Measurements from ENCODE around the gene KCNJ11.

The KCNJ11 gene

GRCh38 chr11:17410606-17411379, 22.3 kb upstream of the KCNJ11 start:
- WGBS, 2 experiments, result 87 to 91% methylated on average over 11 of the region's 11 CpGs
- no peaks in the 10 kb centered on the region for H3K36me3 ChIP-seq (ENCODE audit: control insufficient read depth, insufficient read depth, low read length)
- no peak overlapping the region for H3K27ac ChIP-seq (ENCODE audit: insufficient read depth, low read depth, low read length, poor library complexity, severe bottlenecking)
- no peaks in the 10 kb centered on the region for H3K27me3 ChIP-seq (ENCODE audit: control insufficient read depth, insufficient read depth, low read length, poor library complexity, severe bottlenecking)
- peaks cover 10% of the 10 kb centered on the region for H3K4me1 ChIP-seq (ENCODE audit: control insufficient read depth, insufficient read depth, low read length)
- H3K9me3 ChIP-seq (ENCODE audit: control insufficient read depth, low read length), result no peaks in the 10 kb centered on the region
- no peak overlapping the region for H3K4me3 ChIP-seq (ENCODE audit: insufficient read depth, low read depth, low read length)

- no peak overlapping the region for H3K27ac ChIP-seq (ENCODE audit: insufficient read depth, low read depth, low read length, poor library complexity, severe bottlenecking)
- H3K9me3 ChIP-seq (ENCODE audit: control insufficient read depth, low read length), result no peaks in the 10 kb centered on the region
- H3K4me3 ChIP-seq (ENCODE audit: insufficient read depth, low read depth, low read length), result no peak overlapping the region
- no peaks in the 10 kb centered on the region for H3K36me3 ChIP-seq (ENCODE audit: control insufficient read depth, insufficient read depth, low read length)
- 96% methylated on average over 7 of the region's 7 CpGs for WGBS, 2 experiments
- H3K4me1 ChIP-seq (ENCODE audit: control insufficient read depth, insufficient read depth, low read length), result peaks cover 6% of the 10 kb centered on the region
- no peaks in the 10 kb centered on the region for H3K27me3 ChIP-seq (ENCODE audit: control insufficient read depth, insufficient read depth, low read length, poor library complexity, severe bottlenecking)
Observed at GRCh38 chr11:17408641-17409040, 20.2 kb upstream of the KCNJ11 start.

- Histone ChIP-seq H3K36me3 (ENCODE audit: control insufficient read depth, insufficient read depth, low read length) (no peaks in the 10 kb centered on the region), H3K27me3 (ENCODE audit: control insufficient read depth, insufficient read depth, low read length, poor library complexity, severe bottlenecking) (no peaks in the 10 kb centered on the region), H3K27ac (ENCODE audit: insufficient read depth, low read depth, low read length, poor library complexity, severe bottlenecking) (no peak overlapping the region), H3K4me3 (ENCODE audit: insufficient read depth, low read depth, low read length) (no peak overlapping the region), H3K9me3 (ENCODE audit: control insufficient read depth, low read length) (no peaks in the 10 kb centered on the region), H3K4me1 (ENCODE audit: control insufficient read depth, insufficient read depth, low read length) (peaks cover under 1% of the 10 kb centered on the region)
- WGBS, 2 experiments, result 92 to 95% methylated on average over 2 of the region's 2 CpGs
Observed at GRCh38 chr11:17408026-17408425, 19.6 kb upstream of the KCNJ11 start.

- no peaks in the 10 kb centered on the region for H3K9me3 ChIP-seq (ENCODE audit: control insufficient read depth, low read length)
- no peaks in the 10 kb centered on the region for H3K4me1 ChIP-seq (ENCODE audit: control insufficient read depth, insufficient read depth, low read length)
- H3K4me3 ChIP-seq (ENCODE audit: insufficient read depth, low read depth, low read length), result no peak overlapping the region
- no peaks in the 10 kb centered on the region for H3K27me3 ChIP-seq (ENCODE audit: control insufficient read depth, insufficient read depth, low read length, poor library complexity, severe bottlenecking)
- no peak overlapping the region for H3K27ac ChIP-seq (ENCODE audit: insufficient read depth, low read depth, low read length, poor library complexity, severe bottlenecking)
- 87 to 93% methylated on average over 2 of the region's 2 CpGs for WGBS, 2 experiments
- H3K36me3 ChIP-seq (ENCODE audit: control insufficient read depth, insufficient read depth, low read length), result no peaks in the 10 kb centered on the region
Observed at GRCh38 chr11:17407575-17407974, 19.1 kb upstream of the KCNJ11 start.

- no peaks in the 10 kb centered on the region for H3K4me1 ChIP-seq (ENCODE audit: control insufficient read depth, insufficient read depth, low read length)
- 96% methylated on average over 13 of the region's 13 CpGs for WGBS, 2 experiments
- no peaks in the 10 kb centered on the region for H3K9me3 ChIP-seq (ENCODE audit: control insufficient read depth, low read length)
- H3K4me3 ChIP-seq (ENCODE audit: insufficient read depth, low read depth, low read length), result no peak overlapping the region
- no peaks in the 10 kb centered on the region for H3K27me3 ChIP-seq (ENCODE audit: control insufficient read depth, insufficient read depth, low read length, poor library complexity, severe bottlenecking)
- no peaks in the 10 kb centered on the region for H3K36me3 ChIP-seq (ENCODE audit: control insufficient read depth, insufficient read depth, low read length)
- no peak overlapping the region for H3K27ac ChIP-seq (ENCODE audit: insufficient read depth, low read depth, low read length, poor library complexity, severe bottlenecking)
Observed at GRCh38 chr11:17406818-17407149, 18.3 kb upstream of the KCNJ11 start.

GRCh38 chr11:17406082-17406817, 17.8 kb upstream of the KCNJ11 start:
- WGBS, 2 experiments, result 91 to 95% methylated on average over 8 of the region's 8 CpGs
- Histone ChIP-seq H3K9me3 (ENCODE audit: control insufficient read depth, low read length) (no peaks in the 10 kb centered on the region), H3K36me3 (ENCODE audit: control insufficient read depth, insufficient read depth, low read length) (no peaks in the 10 kb centered on the region), H3K4me1 (ENCODE audit: control insufficient read depth, insufficient read depth, low read length) (no peaks in the 10 kb centered on the region), H3K27me3 (ENCODE audit: control insufficient read depth, insufficient read depth, low read length, poor library complexity, severe bottlenecking) (no peaks in the 10 kb centered on the region), H3K27ac (ENCODE audit: insufficient read depth, low read depth, low read length, poor library complexity, severe bottlenecking) (no peak overlapping the region), H3K4me3 (ENCODE audit: insufficient read depth, low read depth, low read length) (no peak overlapping the region)

GRCh38 chr11:17405232-17406005, 17.0 kb upstream of the KCNJ11 start:
- Histone ChIP-seq H3K27ac (ENCODE audit: insufficient read depth, low read depth, low read length, poor library complexity, severe bottlenecking) (no peak overlapping the region), H3K27me3 (ENCODE audit: control insufficient read depth, insufficient read depth, low read length, poor library complexity, severe bottlenecking) (no peaks in the 10 kb centered on the region), H3K9me3 (ENCODE audit: control insufficient read depth, low read length) (no peaks in the 10 kb centered on the region), H3K4me3 (ENCODE audit: insufficient read depth, low read depth, low read length) (no peak overlapping the region), H3K36me3 (ENCODE audit: control insufficient read depth, insufficient read depth, low read length) (no peaks in the 10 kb centered on the region), H3K4me1 (ENCODE audit: control insufficient read depth, insufficient read depth, low read length) (no peaks in the 10 kb centered on the region)
- 57 to 58% methylated on average over 15 of the region's 15 CpGs for WGBS, 2 experiments

- no peak overlapping the region for H3K4me3 ChIP-seq (ENCODE audit: insufficient read depth, low read depth, low read length)
- WGBS, 2 experiments, result 93 to 95% methylated on average over 18 of the region's 18 CpGs
Observed at GRCh38 chr11:17403980-17404759, 15.7 kb upstream of the KCNJ11 start.

GRCh38 chr11:17402486-17402885, 14.0 kb upstream of the KCNJ11 start:
- Histone ChIP-seq H3K27me3 (ENCODE audit: control insufficient read depth, insufficient read depth, low read length, poor library complexity, severe bottlenecking) (no peaks in the 10 kb centered on the region), H3K27ac (ENCODE audit: insufficient read depth, low read depth, low read length, poor library complexity, severe bottlenecking) (no peak overlapping the region), H3K9me3 (ENCODE audit: control insufficient read depth, low read length) (no peaks in the 10 kb centered on the region), H3K4me1 (ENCODE audit: control insufficient read depth, insufficient read depth, low read length) (no peaks in the 10 kb centered on the region), H3K4me3 (ENCODE audit: insufficient read depth, low read depth, low read length) (no peak overlapping the region), H3K36me3 (ENCODE audit: control insufficient read depth, insufficient read depth, low read length) (no peaks in the 10 kb centered on the region)
- WGBS, 2 experiments, result 93 to 94% methylated on average over 8 of the region's 8 CpGs

More at GRCh38 chr11:17403980-17404759, 15.7 kb upstream of the KCNJ11 start:
- no peaks in the 10 kb centered on the region for H3K27me3 ChIP-seq (ENCODE audit: control insufficient read depth, insufficient read depth, low read length, poor library complexity, severe bottlenecking)
- no peaks in the 10 kb centered on the region for H3K36me3 ChIP-seq (ENCODE audit: control insufficient read depth, insufficient read depth, low read length)
- H3K4me1 ChIP-seq (ENCODE audit: control insufficient read depth, insufficient read depth, low read length), result no peaks in the 10 kb centered on the region
- no peak overlapping the region for H3K27ac ChIP-seq (ENCODE audit: insufficient read depth, low read depth, low read length, poor library complexity, severe bottlenecking)
- H3K9me3 ChIP-seq (ENCODE audit: control insufficient read depth, low read length), result no peaks in the 10 kb centered on the region
